GM18519 (cell line): ENCODE data around the gene NTN1.

Experiments
- ATAC-seq: cut with Tn5 transposase; IDR thresholded peaks from one replicate; pipeline ENCODE4 v1.9.1; 2021; ENCODE audit warnings: mild to moderate bottlenecking, moderate library complexity; ENCODE audit not compliant: unreplicated experiment, low FRiP score

The NTN1 gene

DNA sequence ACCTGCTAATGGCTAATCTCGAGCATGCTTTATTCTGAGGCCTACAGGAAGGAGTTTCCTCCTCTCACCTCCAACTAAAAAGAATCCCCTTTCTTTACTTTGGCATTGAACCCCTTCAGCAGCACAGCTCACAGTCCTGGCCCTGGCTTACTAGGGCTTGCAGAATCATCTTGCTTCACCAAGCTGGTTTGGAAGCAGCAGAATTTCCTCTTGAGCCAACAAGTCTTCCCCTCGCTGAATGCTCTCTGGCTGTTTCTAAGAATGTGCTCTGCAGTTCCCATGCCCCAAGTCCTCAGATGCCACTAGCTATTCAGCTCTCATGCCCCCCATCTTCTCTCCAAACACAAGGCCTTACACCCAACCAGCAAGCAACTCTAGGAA is 271.2 kb downstream of the NTN1 start:
- no peak for ATAC-seq
